Caki2 (cell line): ENCODE results near the gene IQCE. TPM values are rescaled to one million over a fixed set of nuclear protein-coding genes. Genes with fewer than 3 reads are reported as not detected.

Experiments
- DNase-seq: peaks from one replicate; pipeline ENCODE4 v3.0.0-alpha.2; 2015; ENCODE audit warnings: low read depth
- in situ Hi-C: cut with HindIII; loops from 2 replicates; pipeline ENCODE4 v1.10.0; 2016; ENCODE audit warnings: low sequenced_read_pairs, low pct_unique_long_range_greater_than_20kb, mixed read lengths
- total RNA-seq: library from RNA; depleted of rRNA; stranded (reverse); fragments of >200 nt; shearing (Covaris generic); gene quantifications from 2 replicates; pipeline ENCODE4 v1.2.3, GENCODE V29; 2014; ENCODE audit warnings: low replicate concordance; rRNA removed

The IQCE gene
- total RNA-seq, 1 experiment from 2014 or later: 32.5 TPM

DNA sequence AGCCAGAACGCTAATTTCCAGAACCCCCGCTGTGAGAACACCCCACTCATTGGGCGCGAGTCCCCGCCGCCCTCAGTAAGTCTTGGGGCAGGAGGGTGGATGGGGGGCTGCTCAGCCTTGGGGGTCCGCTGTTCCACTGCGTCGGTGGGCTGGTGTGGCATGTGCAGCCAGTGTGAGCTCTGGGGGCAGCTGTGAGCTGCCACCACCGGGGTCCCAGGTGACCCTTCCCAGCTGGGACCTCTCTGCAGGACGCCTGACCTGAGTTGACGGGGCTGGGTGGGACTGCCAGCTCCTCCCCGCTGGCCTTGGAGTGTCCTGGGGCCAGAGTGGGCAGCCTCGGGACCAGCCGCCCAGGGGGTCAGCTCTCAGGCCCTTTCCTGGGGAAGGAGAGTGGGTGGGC lies 100.2 kb downstream of the IQCE start:
- DNase-seq: no peak
- in situ Hi-C loops: no loop called here

- in situ Hi-C loops: no loop called here
- DNase-seq: no peak
These were observed 101.0 kb downstream of the IQCE start for GRCh38 chr7:2659556-2660358.

DNA sequence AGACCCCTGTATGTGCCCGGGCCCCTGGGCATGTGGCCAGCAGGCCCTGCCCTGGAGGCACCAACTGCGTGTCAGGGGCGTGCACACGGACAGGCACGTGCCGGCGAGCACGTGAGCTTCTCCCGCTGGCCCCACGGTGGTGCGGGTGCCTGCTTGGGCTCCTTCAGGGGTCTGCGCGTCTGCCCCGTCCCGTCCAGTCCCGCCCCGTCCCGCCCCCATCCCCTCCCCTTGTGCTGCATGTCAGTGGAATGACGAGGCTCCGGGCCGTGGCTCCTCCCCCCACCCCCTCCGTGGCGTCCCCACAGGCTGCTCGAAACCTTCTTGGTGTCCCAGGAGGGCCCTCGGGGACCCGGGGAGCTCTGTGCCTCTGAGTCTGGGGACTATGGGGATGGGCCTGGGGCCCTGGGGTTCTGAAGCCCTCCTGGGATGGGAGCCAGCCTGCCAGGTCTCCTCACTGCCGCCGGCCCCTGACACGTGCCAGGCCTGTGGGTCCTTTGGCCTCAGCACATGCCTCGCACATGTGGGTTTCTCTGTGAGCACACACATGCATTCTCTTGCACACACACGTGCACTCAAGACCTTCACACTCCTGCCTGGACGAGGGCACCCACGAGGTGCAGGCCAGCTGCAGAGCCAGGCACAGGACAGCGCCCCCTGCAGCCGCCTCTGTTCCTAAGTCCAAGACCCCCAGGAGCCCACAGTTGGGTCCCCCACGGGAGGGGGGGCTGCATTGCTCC lies 101.7 kb downstream of the IQCE start:
- in situ Hi-C loops: no loop called here
- DNase-seq: no peak

- in situ Hi-C loops: no loop called here
- DNase-seq: no peak
These were observed 102.3 kb downstream of the IQCE start for GRCh38 chr7:2661096-2661449.

GRCh38 chr7:2661602-2662272 lies 103.0 kb downstream of the IQCE start:
- no peak for DNase-seq
- in situ Hi-C loops: no loop called here

DNA sequence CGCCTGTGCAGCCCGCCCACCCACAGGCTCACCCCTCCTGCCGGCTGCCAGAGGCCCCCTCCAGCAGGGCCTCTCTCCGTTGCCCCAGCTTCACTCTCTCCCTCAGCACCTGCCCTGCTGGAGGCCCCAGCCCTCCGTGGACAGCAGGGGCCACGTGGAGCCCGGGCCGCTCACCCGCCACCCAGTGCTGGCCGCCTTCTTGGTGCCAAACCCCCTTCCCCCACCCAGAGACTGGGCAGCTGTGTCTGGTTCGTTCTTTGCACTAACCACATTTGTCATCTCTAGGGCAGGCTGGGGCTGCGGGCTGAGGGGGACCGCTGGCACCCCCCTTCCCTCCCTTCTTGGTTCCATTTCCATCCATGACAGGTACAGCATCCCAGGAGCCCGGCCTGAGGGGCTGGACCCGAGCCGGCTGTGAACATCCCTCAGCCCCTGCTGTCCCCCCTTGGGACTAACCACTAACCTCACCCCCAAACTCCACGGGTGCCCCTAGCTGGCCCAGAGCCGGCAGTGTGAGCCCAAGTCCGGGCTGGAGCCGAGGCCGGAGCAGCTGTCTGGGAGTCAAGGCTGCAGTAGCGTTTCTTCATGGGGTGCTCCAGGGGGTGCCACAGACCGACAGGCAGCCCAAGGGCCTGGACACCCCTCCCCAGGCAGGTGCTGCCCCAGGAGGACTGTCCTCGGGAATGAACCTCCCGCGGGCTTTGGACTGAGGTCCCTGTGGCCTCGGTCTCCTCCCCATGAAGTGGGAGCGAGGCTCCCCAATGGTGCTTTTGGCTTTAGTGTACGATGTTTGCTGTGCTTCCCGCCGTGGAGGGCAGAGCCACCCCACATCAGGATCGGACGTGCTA lies 103.7 kb downstream of the IQCE start:
- no peak for DNase-seq
- in situ Hi-C loops: no loop called here

- in situ Hi-C loops: no loop called here
- no peak for DNase-seq
These were observed 104.5 kb downstream of the IQCE start for GRCh38 chr7:2663121-2663886.

DNA sequence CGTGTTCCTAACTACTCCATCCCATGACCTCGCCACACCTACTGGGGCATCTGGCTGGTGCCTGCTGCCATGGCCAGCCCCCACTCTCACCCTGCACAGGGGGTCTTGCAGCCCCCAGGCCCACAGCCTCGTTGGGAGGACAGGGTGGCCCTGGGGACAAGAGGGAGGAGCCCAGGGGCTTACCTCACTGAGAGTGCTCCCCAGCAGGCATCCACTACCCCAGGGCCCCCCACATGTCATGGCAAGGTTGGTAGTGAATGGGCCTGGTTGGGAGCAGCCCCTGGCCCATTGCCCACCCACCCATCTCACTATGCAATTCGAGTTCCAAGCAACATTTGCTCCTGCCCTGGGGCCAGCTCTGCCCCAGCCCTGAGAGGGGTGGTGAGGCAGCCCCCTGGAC lies 105.2 kb downstream of the IQCE start:
- in situ Hi-C loops: no loop called here

More for the DNA sequence above, 105.2 kb downstream of the IQCE start:
- no peak for DNase-seq

Other genes starting within 250 kb of the IQCE start
- gene SNX8, start 244.5 kb upstream of the IQCE start, total RNA-seq: 73.3 and 98.9 TPM in 2 replicates
- 202 and 205 TPM in 2 replicates for gene EIF3B, start 204.2 kb upstream of the IQCE start, total RNA-seq
- 5.1 and 12.7 TPM in 2 replicates for gene CHST12, start 155.4 kb upstream of the IQCE start, total RNA-seq
- gene GRIFIN, start 82.6 kb upstream of the IQCE start, total RNA-seq: not detected in 2 replicates
- 10.2 and 16.7 TPM in 2 replicates for gene LFNG, start 39.2 kb upstream of the IQCE start, total RNA-seq
- 60.7 and 74.9 TPM in 2 replicates for gene BRAT1, start 3.5 kb upstream of the IQCE start, total RNA-seq
- gene TTYH3, start 73.0 kb downstream of the IQCE start, total RNA-seq: 34.7 and 42.7 TPM in 2 replicates
- not detected in 2 replicates for gene AMZ1, start 129.2 kb downstream of the IQCE start, total RNA-seq